ENCODE data around the gene GLRA1. TPM values are rescaled to one million over a fixed set of nuclear protein-coding genes. Genes with fewer than 3 reads are reported as not detected.

Gene GLRA1
- total and polyA plus RNA-seq, 4 experiments from 2014 or later: not detected

GRCh38 chr5:151921916-151922315, 2.7 kb downstream of the GLRA1 start:
- H3K4me3 Mint-ChIP-seq: peak overlapping the region in 1 of 8 donors; percentile 77
- no peaks in the 10 kb centered on the region for H3K9me3 ChIP-seq (ENCODE audit: control insufficient read depth in 1 of 2, low read length in 2 of 2)

GRCh38 chr5:151917904-151918303, 6.7 kb downstream of the GLRA1 start:
- CTCF ChIA-PET (ENCODE audit: partially characterized antibody): interaction anchor here (1.1 to 1.2 kb wide), 2 partner anchors 222 to 225 kb away, joined by 3 read pairs; no protein-coding TSS in a partner anchor
- peaks cover 0 to 5% (median 2%) of the 10 kb centered on the region in 8 donors for H3K9me3 Mint-ChIP-seq
- no peak overlapping the region for H3K27ac Mint-ChIP-seq
- POLR2A ChIA-PET (ENCODE audit: partially characterized antibody): no interaction called here
- H3K36me3 Mint-ChIP-seq: no peaks in the 10 kb centered on the region
- no peak overlapping the region for H3K4me3 ChIP-seq (ENCODE audit: low read length in 2 of 2)
- H3K9me3 ChIP-seq (ENCODE audit: control insufficient read depth in 1 of 2, low read length in 2 of 2): no peaks in the 10 kb centered on the region
- H3K27me3 Mint-ChIP-seq: peaks cover 1 to 9% of the 10 kb centered on the region in 2 donors
- no peaks in the 10 kb centered on the region for H3K4me1 ChIP-seq (ENCODE audit: insufficient read depth, low read length)
- intact Hi-C loops (cut with micrococcal nuclease): no loop called here
- DNase-seq: no peak
- no peaks in the 10 kb centered on the region for H3K27me3 ChIP-seq (ENCODE audit: insufficient read depth, low read length)
- H3K4me3 Mint-ChIP-seq: no peak overlapping the region
- H3K27ac ChIP-seq (ENCODE audit: low read depth, low read length): no peak overlapping the region
- H3K36me3 ChIP-seq (ENCODE audit: insufficient read depth, low read length): no peaks in the 10 kb centered on the region
- H3K4me1 Mint-ChIP-seq: no peaks in the 10 kb centered on the region

More at GRCh38 chr5:151921916-151922315, 2.7 kb downstream of the GLRA1 start:
- intact Hi-C loops (cut with micrococcal nuclease): no loop called here
- Mint-ChIP-seq H3K9me3 (peaks cover 0 to 10% (median 5%) of the 10 kb centered on the region in 8 donors), H3K27ac (peak overlapping the region in 1 of 7 donors; percentile 3), H3K27me3 (peaks cover 17 to 19% of the 10 kb centered on the region in 2 donors), H3K36me3 (no peaks in the 10 kb centered on the region), H3K4me1 (peaks cover 0 to 4% (median 3%) of the 10 kb centered on the region in 4 donors)
- no peaks in the 10 kb centered on the region for H3K27me3 ChIP-seq (ENCODE audit: insufficient read depth, low read length)
- H3K36me3 ChIP-seq (ENCODE audit: insufficient read depth, low read length): no peaks in the 10 kb centered on the region
- H3K4me1 ChIP-seq (ENCODE audit: insufficient read depth, low read length): no peaks in the 10 kb centered on the region
- DNase-seq: no peak
- H3K27ac ChIP-seq (ENCODE audit: low read depth, low read length): no peak overlapping the region
- POLR2A ChIA-PET (ENCODE audit: partially characterized antibody): no interaction called here
- no peak overlapping the region for H3K4me3 ChIP-seq (ENCODE audit: low read length in 2 of 2)
- CTCF ChIA-PET (ENCODE audit: partially characterized antibody): no interaction called here

- Histone ChIP-seq H3K4me1 (ENCODE audit: insufficient read depth, low read length) (no peaks in the 10 kb centered on the region), H3K27me3 (ENCODE audit: insufficient read depth, low read length) (no peaks in the 10 kb centered on the region), H3K27ac (ENCODE audit: low read depth, low read length) (no peak overlapping the region), H3K36me3 (ENCODE audit: insufficient read depth, low read length) (no peaks in the 10 kb centered on the region), H3K4me3 (ENCODE audit: low read length in 2 of 2) (no peak overlapping the region), H3K9me3 (ENCODE audit: control insufficient read depth in 1 of 2, low read length in 2 of 2) (no peaks in the 10 kb centered on the region)
- H3K36me3 Mint-ChIP-seq: no peaks in the 10 kb centered on the region
- no peaks in the 10 kb centered on the region for H3K4me1 Mint-ChIP-seq
- DNase-seq: no peak
- peaks cover 0 to 3% (median 0%) of the 10 kb centered on the region in 8 donors for H3K9me3 Mint-ChIP-seq
- POLR2A ChIA-PET (ENCODE audit: partially characterized antibody): no interaction called here
- H3K27me3 Mint-ChIP-seq: peaks cover 1 to 2% of the 10 kb centered on the region in 2 donors
- CTCF ChIA-PET (ENCODE audit: partially characterized antibody): interaction anchor here (1.1 kb wide), 1 partner anchor 11 kb away, joined by 3 read pairs; the partner anchor contains the start of gene GLRA1
- no peak overlapping the region for H3K27ac Mint-ChIP-seq
- intact Hi-C loops (cut with micrococcal nuclease): no loop called here
- no peak overlapping the region for H3K4me3 Mint-ChIP-seq
These were observed 11.2 kb downstream of the GLRA1 start for GRCh38 chr5:151913425-151913824.

- no peaks in the 10 kb centered on the region for H3K4me1 ChIP-seq (ENCODE audit: insufficient read depth, low read length)
- no peak overlapping the region for H3K27ac ChIP-seq (ENCODE audit: low read depth, low read length)
- no peak overlapping the region for H3K4me3 Mint-ChIP-seq
- DNase-seq: no peak
- H3K9me3 Mint-ChIP-seq: peaks cover 0 to 3% (median 0%) of the 10 kb centered on the region in 8 donors
- H3K9me3 ChIP-seq (ENCODE audit: control insufficient read depth in 1 of 2, low read length in 2 of 2): no peaks in the 10 kb centered on the region
- no peak overlapping the region for H3K4me3 ChIP-seq (ENCODE audit: low read length in 2 of 2)
- no peaks in the 10 kb centered on the region for H3K4me1 Mint-ChIP-seq
- H3K27me3 Mint-ChIP-seq: peaks cover 1 to 2% of the 10 kb centered on the region in 2 donors
- no peak overlapping the region for H3K27ac Mint-ChIP-seq
- H3K36me3 ChIP-seq (ENCODE audit: insufficient read depth, low read length): no peaks in the 10 kb centered on the region
- ChIA-PET POLR2A (ENCODE audit: partially characterized antibody) (no interaction called here), CTCF (ENCODE audit: partially characterized antibody) (no interaction called here)
- no peaks in the 10 kb centered on the region for H3K36me3 Mint-ChIP-seq
- H3K27me3 ChIP-seq (ENCODE audit: insufficient read depth, low read length): no peaks in the 10 kb centered on the region
- intact Hi-C loops (cut with micrococcal nuclease): no loop called here
These were observed 12.3 kb downstream of the GLRA1 start for GRCh38 chr5:151912360-151912759.

- no peak overlapping the region for H3K27ac ChIP-seq (ENCODE audit: low read depth, low read length)
- Mint-ChIP-seq H3K27me3 (peaks cover 2% of the 10 kb centered on the region in 2 donors), H3K4me3 (no peak overlapping the region), H3K4me1 (no peaks in the 10 kb centered on the region), H3K36me3 (no peaks in the 10 kb centered on the region), H3K9me3 (no peaks in the 10 kb centered on the region), H3K27ac (no peak overlapping the region)
- no peaks in the 10 kb centered on the region for H3K27me3 ChIP-seq (ENCODE audit: insufficient read depth, low read length)
- no peak overlapping the region for H3K4me3 ChIP-seq (ENCODE audit: low read length in 2 of 2)
- intact Hi-C loops (cut with micrococcal nuclease): no loop called here
- no peaks in the 10 kb centered on the region for H3K4me1 ChIP-seq (ENCODE audit: insufficient read depth, low read length)
- H3K9me3 ChIP-seq (ENCODE audit: control insufficient read depth in 1 of 2, low read length in 2 of 2): no peaks in the 10 kb centered on the region
- DNase-seq: no peak
- H3K36me3 ChIP-seq (ENCODE audit: insufficient read depth, low read length): no peaks in the 10 kb centered on the region
- POLR2A ChIA-PET (ENCODE audit: partially characterized antibody): no interaction called here
- CTCF ChIA-PET (ENCODE audit: partially characterized antibody): no interaction called here
These were observed 13.6 kb downstream of the GLRA1 start for GRCh38 chr5:151911011-151911410.

- Histone ChIP-seq H3K9me3 (ENCODE audit: control insufficient read depth in 1 of 2, low read length in 2 of 2) (no peaks in the 10 kb centered on the region), H3K36me3 (ENCODE audit: insufficient read depth, low read length) (no peaks in the 10 kb centered on the region), H3K27me3 (ENCODE audit: insufficient read depth, low read length) (no peaks in the 10 kb centered on the region), H3K4me3 (ENCODE audit: low read length in 2 of 2) (no peak overlapping the region), H3K27ac (ENCODE audit: low read depth, low read length) (no peak overlapping the region), H3K4me1 (ENCODE audit: insufficient read depth, low read length) (no peaks in the 10 kb centered on the region)
- intact Hi-C loops (cut with micrococcal nuclease): no loop called here
- Mint-ChIP-seq H3K27ac (no peak overlapping the region), H3K9me3 (no peaks in the 10 kb centered on the region), H3K4me3 (no peak overlapping the region), H3K27me3 (peaks cover 2% of the 10 kb centered on the region in 2 donors), H3K4me1 (no peaks in the 10 kb centered on the region), H3K36me3 (no peaks in the 10 kb centered on the region)
- POLR2A ChIA-PET (ENCODE audit: partially characterized antibody): no interaction called here
- no peak for DNase-seq
- CTCF ChIA-PET (ENCODE audit: partially characterized antibody): no interaction called here
These were observed 15.0 kb downstream of the GLRA1 start for GRCh38 chr5:151909628-151910027.

GRCh38 chr5:151906246-151906645, 18.4 kb downstream of the GLRA1 start:
- no peaks in the 10 kb centered on the region for H3K9me3 ChIP-seq (ENCODE audit: control insufficient read depth in 1 of 2, low read length in 2 of 2)
- no peak overlapping the region for H3K4me3 Mint-ChIP-seq
- H3K4me1 ChIP-seq (ENCODE audit: insufficient read depth, low read length): no peaks in the 10 kb centered on the region
- no peaks in the 10 kb centered on the region for H3K36me3 ChIP-seq (ENCODE audit: insufficient read depth, low read length)
- no peaks in the 10 kb centered on the region for H3K9me3 Mint-ChIP-seq
- peaks cover 0 to 5% of the 10 kb centered on the region in 2 donors for H3K27me3 Mint-ChIP-seq
- no peak for DNase-seq
- intact Hi-C loops (cut with micrococcal nuclease): no loop called here
- H3K27ac ChIP-seq (ENCODE audit: low read depth, low read length): no peak overlapping the region
- ChIA-PET CTCF (ENCODE audit: partially characterized antibody) (no interaction called here), POLR2A (ENCODE audit: partially characterized antibody) (no interaction called here)
- no peaks in the 10 kb centered on the region for H3K4me1 Mint-ChIP-seq
- no peaks in the 10 kb centered on the region for H3K36me3 Mint-ChIP-seq
- H3K27ac Mint-ChIP-seq: no peak overlapping the region
- no peaks in the 10 kb centered on the region for H3K27me3 ChIP-seq (ENCODE audit: insufficient read depth, low read length)
- no peak overlapping the region for H3K4me3 ChIP-seq (ENCODE audit: low read length in 2 of 2)

- no peak for DNase-seq
- CTCF ChIA-PET (ENCODE audit: partially characterized antibody): no interaction called here
- H3K27me3 ChIP-seq (ENCODE audit: insufficient read depth, low read length): no peaks in the 10 kb centered on the region
- POLR2A ChIA-PET (ENCODE audit: partially characterized antibody): no interaction called here
- H3K27ac Mint-ChIP-seq: no peak overlapping the region
- no peaks in the 10 kb centered on the region for H3K4me1 ChIP-seq (ENCODE audit: insufficient read depth, low read length)
- H3K4me3 ChIP-seq (ENCODE audit: low read length in 2 of 2): no peak overlapping the region
- H3K4me3 Mint-ChIP-seq: no peak overlapping the region
- no peaks in the 10 kb centered on the region for H3K9me3 ChIP-seq (ENCODE audit: control insufficient read depth in 1 of 2, low read length in 2 of 2)
- intact Hi-C loops (cut with micrococcal nuclease): no loop called here
- no peaks in the 10 kb centered on the region for H3K4me1 Mint-ChIP-seq
- no peaks in the 10 kb centered on the region for H3K36me3 ChIP-seq (ENCODE audit: insufficient read depth, low read length)
- no peaks in the 10 kb centered on the region for H3K36me3 Mint-ChIP-seq
- H3K27ac ChIP-seq (ENCODE audit: low read depth, low read length): no peak overlapping the region
- H3K9me3 Mint-ChIP-seq: peaks cover 0 to under 1% (median 0%) of the 10 kb centered on the region in 8 donors
- H3K27me3 Mint-ChIP-seq: peaks cover 1 to 5% of the 10 kb centered on the region in 2 donors
These were observed 19.1 kb downstream of the GLRA1 start for GRCh38 chr5:151905557-151905961.

Data from CD4-positive, alpha-beta memory T cell (primary cell).